Rectal smooth muscle tissue (tissue), 1 donor: Measurements from ENCODE around the gene ZDHHC24.

Experiments
- H3K27ac ChIP-seq: one replicate; pipeline ENCODE4 v1.7.0; 2013; ENCODE audit warnings: low read depth, low read length, inconsistent platforms
- H3K27me3 ChIP-seq: one replicate; pipeline ENCODE4 v1.7.0; 2013; ENCODE audit warnings: low read length; ENCODE audit not compliant: control insufficient read depth, insufficient read depth
- H3K36me3 ChIP-seq: one replicate; pipeline ENCODE4 v1.7.0; 2013; ENCODE audit warnings: low read length; ENCODE audit not compliant: control insufficient read depth, insufficient read depth
- H3K4me1 ChIP-seq: one replicate; pipeline ENCODE4 v1.7.0; 2013; ENCODE audit warnings: low read length; ENCODE audit not compliant: control insufficient read depth, insufficient read depth
- H3K4me3 ChIP-seq: one replicate; pipeline ENCODE4 v1.7.0; 2013; ENCODE audit warnings: low read length
- H3K9ac ChIP-seq: one replicate; pipeline ENCODE4 v1.7.0; 2013; ENCODE audit warnings: low read length

ZDHHC24 gene

GRCh38 chr11:66539170-66539869 lies 6.5 kb downstream of the ZDHHC24 start:
- Histone ChIP-seq H3K4me3 (no peak overlapping the region), H3K36me3 (peaks cover 11% of the 10 kb centered on the region), H3K9ac (no peak overlapping the region), H3K27ac (no peak overlapping the region), H3K27me3 (no peaks in the 10 kb centered on the region), H3K4me1 (peaks cover 3% of the 10 kb centered on the region)

GRCh38 chr11:66532784-66533183 lies 13.1 kb downstream of the ZDHHC24 start:
- peaks cover 4% of the 10 kb centered on the region for H3K36me3 ChIP-seq
- no peaks in the 10 kb centered on the region for H3K27me3 ChIP-seq
- H3K9ac ChIP-seq: no peak overlapping the region
- no peak overlapping the region for H3K4me3 ChIP-seq
- H3K27ac ChIP-seq: no peak overlapping the region
- no peaks in the 10 kb centered on the region for H3K4me1 ChIP-seq

- H3K9ac ChIP-seq: no peak overlapping the region
- no peaks in the 10 kb centered on the region for H3K4me1 ChIP-seq
- H3K36me3 ChIP-seq: peaks cover 4% of the 10 kb centered on the region
- no peaks in the 10 kb centered on the region for H3K27me3 ChIP-seq
- no peak overlapping the region for H3K4me3 ChIP-seq
- H3K27ac ChIP-seq: no peak overlapping the region
These were observed 14.0 kb downstream of the ZDHHC24 start for GRCh38 chr11:66531841-66532240.

- Histone ChIP-seq H3K4me3 (no peak overlapping the region), H3K4me1 (no peaks in the 10 kb centered on the region), H3K27ac (no peak overlapping the region), H3K27me3 (no peaks in the 10 kb centered on the region), H3K36me3 (peaks cover 6% of the 10 kb centered on the region), H3K9ac (no peak overlapping the region)
These were observed 14.7 kb downstream of the ZDHHC24 start for GRCh38 chr11:66530927-66531709.

- H3K27me3 ChIP-seq: no peaks in the 10 kb centered on the region
- H3K36me3 ChIP-seq: peaks cover 6% of the 10 kb centered on the region
- no peak overlapping the region for H3K9ac ChIP-seq
- H3K4me3 ChIP-seq: no peak overlapping the region
- H3K27ac ChIP-seq: no peak overlapping the region
- H3K4me1 ChIP-seq: no peaks in the 10 kb centered on the region
These were observed 16.2 kb downstream of the ZDHHC24 start for GRCh38 chr11:66529655-66530054.

GRCh38 chr11:66529069-66529468 lies 16.8 kb downstream of the ZDHHC24 start:
- H3K36me3 ChIP-seq: peaks cover 6% of the 10 kb centered on the region
- H3K27ac ChIP-seq: no peak overlapping the region
- no peaks in the 10 kb centered on the region for H3K4me1 ChIP-seq
- H3K27me3 ChIP-seq: no peaks in the 10 kb centered on the region
- no peak overlapping the region for H3K9ac ChIP-seq
- no peak overlapping the region for H3K4me3 ChIP-seq

- no peaks in the 10 kb centered on the region for H3K27me3 ChIP-seq
- H3K27ac ChIP-seq: no peak overlapping the region
- H3K9ac ChIP-seq: no peak overlapping the region
- peaks cover 9% of the 10 kb centered on the region for H3K36me3 ChIP-seq
- H3K4me1 ChIP-seq: no peaks in the 10 kb centered on the region
- no peak overlapping the region for H3K4me3 ChIP-seq
These were observed 21.4 kb downstream of the ZDHHC24 start for GRCh38 chr11:66524304-66525040.

- Histone ChIP-seq H3K27me3 (no peaks in the 10 kb centered on the region), H3K4me3 (no peak overlapping the region), H3K36me3 (peaks cover 10% of the 10 kb centered on the region), H3K9ac (no peak overlapping the region), H3K27ac (no peak overlapping the region), H3K4me1 (no peaks in the 10 kb centered on the region)
These were observed 22.2 kb downstream of the ZDHHC24 start for GRCh38 chr11:66523611-66524010.

- no peaks in the 10 kb centered on the region for H3K27me3 ChIP-seq
- peaks cover 9% of the 10 kb centered on the region for H3K4me1 ChIP-seq
- H3K4me3 ChIP-seq: peak overlapping the region; percentile 99
- H3K9ac ChIP-seq: peak overlapping the region; percentile 20
- peak overlapping the region; percentile 70 for H3K27ac ChIP-seq
- peaks cover 4% of the 10 kb centered on the region for H3K36me3 ChIP-seq
These were observed 34.9 kb downstream of the ZDHHC24 start for GRCh38 chr11:66510990-66511339.

- Histone ChIP-seq H3K36me3 (peaks cover 3% of the 10 kb centered on the region), H3K9ac (peak within 1 kb of the TSS; percentile 20), H3K4me1 (peaks cover 9% of the 10 kb centered on the region), H3K4me3 (peak within 1 kb of the TSS; percentile 99), H3K27me3 (no peaks in the 10 kb centered on the region), H3K27ac (peak within 1 kb of the TSS; percentile 70)
These were observed 35.4 kb downstream of the ZDHHC24 start, which contains the start of gene BBS1 for GRCh38 chr11:66510271-66510989. TSS of gene BBS1 (plus strand) at chr11:66510635. CDS start at chr11:66510660, 25 bp downstream.

- H3K4me1 ChIP-seq: peaks cover 9% of the 10 kb centered on the region
- H3K36me3 ChIP-seq: peaks cover 2% of the 10 kb centered on the region
- H3K27me3 ChIP-seq: no peaks in the 10 kb centered on the region
- H3K9ac ChIP-seq: no peak overlapping the region
- no peak overlapping the region for H3K27ac ChIP-seq
- H3K4me3 ChIP-seq: no peak overlapping the region
These were observed 36.7 kb downstream of the ZDHHC24 start for GRCh38 chr11:66509131-66509561.
